Dedifferentiated amniotic fluid mesenchymal stem cell (primary cell): ENCODE data around the gene KAT5.
A peak's percentile ranks its signal among the peaks of the same experiment; 100 is the strongest.
"Not testable (repeated sequence)": the region's sequence is repeated elsewhere in the genome, so short reads cannot be mapped to it uniquely, and the experiment has no call there.

Experiments
- DNase-seq: peaks from one replicate; pipeline ENCODE4 v3.0.0-alpha.2; 2016; ENCODE audit errors: extremely low spot score

KAT5 gene

GRCh38 chr11:65711785-65712632 lies at the start of gene KAT5:
TSS of gene KAT5 (plus strand) at chr11:65712252. CDS start at chr11:65712268, 16 bp downstream.
- peak; percentile 97 for DNase-seq

GRCh38 chr11:65662799-65663638 lies 49.0 kb upstream of the KAT5 start, which contains the start of gene RELA:
TSS of gene RELA (minus strand) at chr11:65662916. CDS start at chr11:65662832, 84 bp downstream.
- peak; percentile 91 for DNase-seq

GRCh38 chr11:65663639-65664200 lies 48.3 kb upstream of the KAT5 start:
- peak; percentile 45 for DNase-seq

- no peak for DNase-seq
These were observed 39.7 kb upstream of the KAT5 start for GRCh38 chr11:65672180-65672860.

GRCh38 chr11:65672982-65673381 lies 39.1 kb upstream of the KAT5 start:
- no peak for DNase-seq

- no peak for DNase-seq
These were observed 31.8 kb upstream of the KAT5 start for GRCh38 chr11:65680192-65680743.

- DNase-seq, result not testable (repeated sequence)
These were observed 28.6 kb upstream of the KAT5 start for GRCh38 chr11:65683480-65683879.

- no peak for DNase-seq
These were observed 26.1 kb upstream of the KAT5 start for GRCh38 chr11:65685981-65686380.

GRCh38 chr11:65691847-65692246 lies 20.2 kb upstream of the KAT5 start:
- DNase-seq, result not testable (repeated sequence)

- no peak for DNase-seq
These were observed 19.7 kb upstream of the KAT5 start for GRCh38 chr11:65692367-65692766.

GRCh38 chr11:65695459-65696241 lies 16.4 kb upstream of the KAT5 start:
- DNase-seq, result no peak

GRCh38 chr11:65696802-65697552 lies 15.1 kb upstream of the KAT5 start:
- DNase-seq, result no peak

- DNase-seq, result no peak
These were observed 13.8 kb upstream of the KAT5 start for GRCh38 chr11:65698205-65698604.

GRCh38 chr11:65699306-65699705 lies 12.7 kb upstream of the KAT5 start:
- DNase-seq, result no peak

GRCh38 chr11:65700399-65700798 lies 11.7 kb upstream of the KAT5 start:
- no peak for DNase-seq

- no peak for DNase-seq
These were observed 10.4 kb upstream of the KAT5 start for GRCh38 chr11:65701686-65702085.

- DNase-seq, result no peak
These were observed 8.2 kb upstream of the KAT5 start for GRCh38 chr11:65703846-65704245.

GRCh38 chr11:65706303-65706763 lies 5.7 kb upstream of the KAT5 start:
- DNase-seq, result not testable (repeated sequence)

GRCh38 chr11:65707002-65707401 lies 5.0 kb upstream of the KAT5 start:
- not testable (repeated sequence) for DNase-seq

- no peak for DNase-seq
These were observed 3.6 kb upstream of the KAT5 start for GRCh38 chr11:65708451-65708850.
